Uterus (tissue), 2 donors: Measurements from ENCODE around the gene C16orf74.

Experiments
- CTCF ChIP-seq, 4 experiments: fragments of 200-600 bp in 2 of 4; fragments of 450-650 bp in 2 of 4; sonication (generic) in 2 of 4; IDR thresholded peaks; one replicate each; pipeline ENCODE4 v1.5.1; 2016 to 2019; ENCODE audit warnings: antibody characterized with exemption in 4 of 4, mild to moderate bottlenecking in 2 of 4, moderate library complexity in 1 of 4
- POLR2A ChIP-seq, 2 donors: fragments of 450-650 bp; IDR thresholded peaks; one replicate each; pipeline ENCODE4 v1.6.1; 2016; ENCODE audit warnings: antibody characterized with exemption in 2 of 2, mild to moderate bottlenecking in 1 of 2, moderate library complexity in 1 of 2

- TF ChIP-seq CTCF (IDR thresholded peaks at IDR 0.05) (no peak), POLR2A (IDR thresholded peaks at IDR 0.05) (no peak)
Measured at GRCh38 chr16:85773044-85773443, 22.1 kb upstream of the C16orf74 start.
